Fibroblast of villous mesenchyme (primary cell): ENCODE measurements around the gene AADAC. TPM values are rescaled to one million over a fixed set of nuclear protein-coding genes. Genes with fewer than 3 reads are reported as not detected.
A peak's percentile ranks its signal among the peaks of the same experiment; 100 is the strongest.

Experiments used
- DNase-seq: peaks from one replicate; pipeline ENCODE4 v3.0.0-alpha.2; 2010; ENCODE audit warnings: low read depth
- H3K4me3 ChIP-seq: 2 replicates; pipeline ENCODE4 v1.5.1; 2011; ENCODE audit warnings: low read depth, mild to moderate bottlenecking, low read length
- CTCF ChIP-seq: IDR thresholded peaks from 2 replicates; pipeline ENCODE4 v1.5.1; 2012; ENCODE audit warnings: low read depth, mild to moderate bottlenecking, low read length; ENCODE audit not compliant: insufficient read depth
- total RNA-seq: library from RNA; depleted of rRNA; stranded (reverse); fragments of >200 nt; gene quantifications from 2 replicates; pipeline ENCODE4 v1.2.3, GENCODE V29; 2012

AADAC gene
- total RNA-seq, 1 donor: not detected

GRCh38 chr3:151863611-151864010 lies 49.7 kb downstream of the AADAC start:
- DNase-seq: no peak
- no peak overlapping the region for H3K4me3 ChIP-seq
- TF ChIP-seq CTCF: no peak

- no peak overlapping the region for H3K4me3 ChIP-seq
- TF ChIP-seq CTCF: no peak
Measured at GRCh38 chr3:151864423-151865101, 50.6 kb downstream of the AADAC start.

GRCh38 chr3:151866711-151867410 lies 52.9 kb downstream of the AADAC start:
- peak; percentile 34 for DNase-seq
- no peak for TF ChIP-seq CTCF

More at GRCh38 chr3:151864423-151865101, 50.6 kb downstream of the AADAC start:
- DNase-seq: peak; percentile 90

GRCh38 chr3:151867666-151868065 lies 53.8 kb downstream of the AADAC start:
- no peak for DNase-seq
- H3K4me3 ChIP-seq: no peak overlapping the region
- TF ChIP-seq CTCF: no peak

More at GRCh38 chr3:151866711-151867410, 52.9 kb downstream of the AADAC start:
- no peak overlapping the region for H3K4me3 ChIP-seq

- peak; percentile 80 for DNase-seq
- TF ChIP-seq CTCF: no peak
- H3K4me3 ChIP-seq: no peak overlapping the region
Measured at GRCh38 chr3:151869181-151869580, 55.3 kb downstream of the AADAC start.

GRCh38 chr3:151871639-151872468 lies 57.9 kb downstream of the AADAC start:
- no peak for TF ChIP-seq CTCF
- DNase-seq: peak; percentile 48
- no peak overlapping the region for H3K4me3 ChIP-seq
